HepG2 (cell line): ENCODE data around the gene SALL2. TPM values are rescaled to one million over a fixed set of nuclear protein-coding genes. Genes with fewer than 3 reads are reported as not detected.

Experiments used
- AHDC1 ChIP-seq: sonication (generic); formaldehyde crosslinking; IDR thresholded peaks from 2 replicates; pipeline ENCODE4 v1.5.1; 2020; ENCODE audit warnings: mild to moderate bottlenecking, missing genetic modification reagents, borderline replicate concordance
- CAMTA2 ChIP-seq: sonication (generic); formaldehyde crosslinking; IDR thresholded peaks from 2 replicates; pipeline ENCODE4 v1.4.0; 2020; ENCODE audit warnings: mild to moderate bottlenecking, missing genetic modification reagents, borderline replicate concordance
- GATAD2A ChIP-seq: IDR thresholded peaks from 2 replicates; pipeline ENCODE4 v1.6.1; 2016
- MTF1 ChIP-seq: sonication (generic); formaldehyde crosslinking; IDR thresholded peaks from 2 replicates; pipeline ENCODE4 v1.5.0; 2020; ENCODE audit warnings: missing genetic modification reagents
- NR2C2 ChIP-seq: sonication (generic); formaldehyde crosslinking; IDR thresholded peaks from 2 replicates; pipeline ENCODE4 v1.4.0; 2020; ENCODE audit warnings: missing genetic modification reagents, mild to moderate bottlenecking, moderate library complexity, borderline replicate concordance
- PCBP1 ChIP-seq: fragments of 200-400 bp; formaldehyde crosslinking; IDR thresholded peaks from 2 replicates; pipeline ENCODE4 v1.6.1; 2017; ENCODE audit warnings: mild to moderate bottlenecking, low read depth, low read length, borderline replicate concordance
- SOX6 ChIP-seq, 2 experiments: fragments of 450-650 bp in 1 of 2; sonication (generic) in 1 of 2; formaldehyde crosslinking in 1 of 2; IDR thresholded peaks; 2 replicates each; pipeline versions ENCODE4 v1.4.0 to v1.6.1; 2017 to 2020; ENCODE audit warnings: antibody characterized with exemption in 1 of 2, mild to moderate bottlenecking in 1 of 2, missing genetic modification reagents in 1 of 2
- TBP ChIP-seq: sonication (generic); formaldehyde crosslinking; IDR thresholded peaks from 2 replicates; pipeline ENCODE4 v1.5.0; 2020; ENCODE audit warnings: missing genetic modification reagents
- ZHX1 ChIP-seq: sonication (generic); formaldehyde crosslinking; IDR thresholded peaks from 2 replicates; pipeline ENCODE4 v1.8.1; 2022; ENCODE audit warnings: low read depth, mild to moderate bottlenecking, missing genetic modification reagents
- ZMAT3 ChIP-seq: sonication (generic); formaldehyde crosslinking; conservative IDR thresholded peaks from 2 replicates; pipeline ENCODE4 v1.7.0; 2021; ENCODE audit warnings: missing genetic modification reagents
- ZNF30 ChIP-seq: sonication (generic); formaldehyde crosslinking; IDR thresholded peaks from 2 replicates; pipeline ENCODE4 v1.5.0; 2020; ENCODE audit warnings: mild to moderate bottlenecking, missing genetic modification reagents
- ZNF550 ChIP-seq: sonication (generic); formaldehyde crosslinking; IDR thresholded peaks from 2 replicates; pipeline ENCODE4 v1.4.0; 2020; ENCODE audit warnings: mild to moderate bottlenecking, missing genetic modification reagents, borderline replicate concordance
- ZNF567 ChIP-seq: sonication (generic); formaldehyde crosslinking; IDR thresholded peaks from 2 replicates; pipeline ENCODE4 v1.8.1; 2023; ENCODE audit warnings: mild to moderate bottlenecking, missing genetic modification reagents, borderline replicate concordance
- ZNF576 ChIP-seq: sonication (generic); formaldehyde crosslinking; IDR thresholded peaks from 2 replicates; pipeline ENCODE4 v1.4.0; 2020; ENCODE audit warnings: mild to moderate bottlenecking, missing genetic modification reagents
- ZNF614 ChIP-seq: IDR thresholded peaks from 2 replicates; pipeline ENCODE4 v1.6.1; 2018; ENCODE audit warnings: missing biosample characterization, missing genetic modification reagents, inconsistent platforms, borderline replicate concordance
- ZNF674 ChIP-seq: sonication (generic); formaldehyde crosslinking; IDR thresholded peaks from 2 replicates; pipeline ENCODE4 v1.5.0; 2020; ENCODE audit warnings: low read depth, mild to moderate bottlenecking, missing genetic modification reagents
- polyA plus RNA-seq, 8 experiments: library from polyadenylated mRNA; depleted of rRNA in 3 of 8; stranded (reverse) in 7 of 8; unstranded in 1 of 8; fragments of >200 nt; fragmentation: Illumina TruSeq in 4 of 8; extraction: Trizol in 4 of 8; gene quantifications; 2 replicates each; pipeline versions ENCODE4 v1.2.1 to v1.2.3, GENCODE V29; 2011 to 2016; ENCODE audit warnings: low read depth in 4 of 8, missing spikeins in 1 of 8, mixed read lengths in 1 of 8; ENCODE audit not compliant: insufficient read depth in 1 of 8
- total RNA-seq, 5 experiments: library from RNA; depleted of rRNA; stranded (reverse); fragments of >200 nt; fragmentation: Illumina TruSeq; extraction: Trizol; gene quantifications; 2 replicates each; pipeline ENCODE4 v1.2.3, GENCODE V29; 2016; ENCODE audit warnings: low read depth in 1 of 5

SALL2 gene
- total and polyA plus RNA-seq, 2 of the 13 experiments (the other 11 are each of a cell fraction or from before 2014, with no cell fraction given), result 4.9 to 5.8 TPM

GRCh38 chr14:21475767-21476522 is 50.2 kb downstream of the SALL2 start (continued):
- no peak for TF ChIP-seq ZHX1
- TF ChIP-seq ZNF30 (CRISPR knock-in tag), result no peak
- TF ChIP-seq GATAD2A (CRISPR knock-in tag), result no peak
- no peak for TF ChIP-seq ZNF550 (CRISPR knock-in tag)
- TF ChIP-seq TBP (CRISPR knock-in tag), result no peak
- TF ChIP-seq ZNF614 (CRISPR knock-in tag), result peak; percentile 12; the same call in 1 of the 2 replicates
- no peak for TF ChIP-seq ZNF576
- TF ChIP-seq CAMTA2 (CRISPR knock-in tag), result no peak
- TF ChIP-seq ZNF567 (CRISPR knock-in tag), result no peak
- no peak for TF ChIP-seq AHDC1 (CRISPR knock-in tag)
- no peak for TF ChIP-seq NR2C2 (CRISPR knock-in tag)
- TF ChIP-seq ZNF674 (CRISPR knock-in tag), result no peak
- TF ChIP-seq PCBP1, result no peak
- TF ChIP-seq MTF1 (CRISPR knock-in tag), result no peak
- no peak for TF ChIP-seq SOX6 (IDR thresholded peaks at IDR 0.05)
- TF ChIP-seq SOX6 (CRISPR knock-in tag; IDR thresholded peaks at IDR 0.05), result no peak
- no peak for TF ChIP-seq ZMAT3 (CRISPR knock-in tag)
